KMS-11 (cell line): Measurements from ENCODE around the gene SLC24A3.

Experiments used
- H2AFZ ChIP-seq: fragments of 200-600 bp; sonication (generic); 2 replicates; pipeline ENCODE4 v1.6.1; 2016; ENCODE audit warnings: antibody characterized with exemption, mixed run types, low read depth
- H3K27ac ChIP-seq: fragments of 200-600 bp; sonication (generic); 2 replicates; pipeline ENCODE4 v1.6.1; 2016; ENCODE audit warnings: mild to moderate bottlenecking, mixed run types
- H3K27me3 ChIP-seq: fragments of 200-600 bp; sonication (generic); 2 replicates; pipeline ENCODE4 v1.6.1; 2017; ENCODE audit warnings: mild to moderate bottlenecking, low read depth, mixed run types, moderate library complexity; ENCODE audit not compliant: insufficient read depth
- H3K36me3 ChIP-seq: fragments of 200-600 bp; sonication (generic); 2 replicates; pipeline ENCODE4 v1.6.1; 2017; ENCODE audit warnings: mild to moderate bottlenecking, mixed run types; ENCODE audit not compliant: insufficient read depth
- H3K4me1 ChIP-seq: fragments of 200-600 bp; sonication (generic); 2 replicates; pipeline ENCODE4 v1.6.1; 2016; ENCODE audit warnings: mild to moderate bottlenecking, low read depth, mixed run types; ENCODE audit not compliant: poor library complexity, severe bottlenecking
- H3K4me2 ChIP-seq: fragments of 200-600 bp; sonication (generic); 2 replicates; pipeline ENCODE4 v1.7.0; 2016; ENCODE audit warnings: mild to moderate bottlenecking, mixed run types
- H3K4me3 ChIP-seq: fragments of 200-600 bp; sonication (generic); IDR thresholded peaks from 2 replicates; pipeline ENCODE4 v1.6.1; 2017; ENCODE audit warnings: low read depth, low read length, mixed read lengths; ENCODE audit not compliant: insufficient read depth
- H3K79me2 ChIP-seq: fragments of 200-600 bp; sonication (generic); 2 replicates; pipeline ENCODE4 v1.6.1; 2016; ENCODE audit warnings: low read depth, mixed run types; ENCODE audit not compliant: insufficient read depth
- H3K9ac ChIP-seq: fragments of 200-600 bp; sonication (generic); 2 replicates; pipeline ENCODE4 v1.6.1; 2016; ENCODE audit warnings: mild to moderate bottlenecking, mixed run types
- H4K20me1 ChIP-seq: fragments of 200-600 bp; sonication (generic); 2 replicates; pipeline ENCODE4 v1.6.1; 2016; ENCODE audit warnings: mild to moderate bottlenecking, mixed run types; ENCODE audit not compliant: insufficient read depth
- CTCF ChIP-seq: fragments of 200-600 bp; sonication (generic); conservative IDR thresholded peaks from 2 replicates; pipeline ENCODE4 v1.6.1; 2017; ENCODE audit warnings: low read depth, mild to moderate bottlenecking, antibody characterized with exemption, low read length, moderate library complexity, mixed read lengths

The SLC24A3 gene

DNA sequence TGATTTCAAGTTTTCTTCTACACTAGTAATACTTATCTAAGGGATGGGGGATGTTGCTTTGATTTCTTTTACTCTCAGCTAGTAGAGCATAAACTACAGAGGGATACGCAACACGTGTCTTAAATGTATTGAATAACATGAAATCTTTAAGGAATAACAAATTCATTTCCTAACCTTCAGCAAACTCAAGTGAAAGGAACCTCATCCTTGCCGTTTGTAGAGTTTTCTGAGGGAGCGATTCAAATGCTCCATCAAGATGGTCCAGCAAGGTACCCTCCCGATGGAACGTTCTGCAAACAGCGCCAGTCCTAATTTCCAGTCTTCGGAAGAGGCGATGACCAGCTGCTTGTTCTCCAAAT lies 450.2 kb downstream of the SLC24A3 start:
- H3K4me2 ChIP-seq: no peak overlapping the region
- no peaks in the 10 kb centered on the region for H4K20me1 ChIP-seq
- TF ChIP-seq CTCF: peak; percentile 21
- no peaks in the 10 kb centered on the region for H3K36me3 ChIP-seq
- H3K27me3 ChIP-seq: no peaks in the 10 kb centered on the region
- no peaks in the 10 kb centered on the region for H3K79me2 ChIP-seq
- no peak overlapping the region for H2AFZ ChIP-seq
- no peak overlapping the region for H3K27ac ChIP-seq
- no peak overlapping the region for H3K9ac ChIP-seq
- no peaks in the 10 kb centered on the region for H3K4me1 ChIP-seq
- no peak overlapping the region for H3K4me3 ChIP-seq

DNA sequence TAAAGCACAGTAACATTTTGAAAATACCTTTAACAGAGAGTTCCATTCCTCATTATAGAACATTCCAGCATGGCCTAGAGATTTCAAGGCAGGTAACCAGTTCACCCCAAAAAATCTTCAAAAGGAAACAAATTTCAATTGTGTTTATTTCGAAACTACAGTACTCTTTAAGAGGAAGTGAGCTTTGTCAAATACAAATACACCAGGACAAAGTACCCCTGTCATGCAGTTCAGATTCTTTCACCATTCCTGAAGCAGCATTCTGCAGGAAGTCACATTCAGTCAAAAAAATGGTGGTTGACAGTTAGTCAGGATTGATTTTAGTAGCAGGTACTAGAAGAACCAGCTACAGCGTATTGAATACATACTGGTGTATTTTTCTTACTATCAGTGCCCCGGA lies 456.0 kb downstream of the SLC24A3 start:
- no peak overlapping the region for H3K9ac ChIP-seq
- no peak overlapping the region for H2AFZ ChIP-seq
- no peak overlapping the region for H3K4me3 ChIP-seq
- no peak overlapping the region for H3K4me2 ChIP-seq
- no peak for TF ChIP-seq CTCF
- H3K36me3 ChIP-seq: no peaks in the 10 kb centered on the region
- no peaks in the 10 kb centered on the region for H3K27me3 ChIP-seq
- no peaks in the 10 kb centered on the region for H4K20me1 ChIP-seq
- H3K79me2 ChIP-seq: no peaks in the 10 kb centered on the region
- H3K27ac ChIP-seq: no peak overlapping the region
- H3K4me1 ChIP-seq: no peaks in the 10 kb centered on the region

DNA sequence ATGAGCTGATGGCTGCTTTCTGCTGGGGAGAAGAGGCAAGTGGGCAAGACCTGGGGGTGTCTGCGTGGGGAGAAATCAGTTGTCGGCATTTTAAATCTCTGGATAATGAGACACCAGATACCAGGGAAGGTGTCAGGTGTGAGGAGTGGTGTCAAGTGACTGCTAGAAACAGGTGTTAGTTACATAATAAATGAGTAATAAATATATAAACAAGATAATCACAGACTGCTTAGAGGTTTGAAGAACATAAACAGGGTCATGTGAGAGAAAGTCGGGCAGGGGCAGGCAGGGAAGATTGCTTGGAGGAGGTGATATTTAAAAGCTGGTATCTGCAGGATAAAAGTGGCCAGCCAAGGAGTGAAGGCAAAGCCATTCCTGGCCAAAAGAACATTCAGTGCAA lies 458.4 kb downstream of the SLC24A3 start:
- H3K4me2 ChIP-seq: no peak overlapping the region
- no peaks in the 10 kb centered on the region for H3K27me3 ChIP-seq
- H4K20me1 ChIP-seq: no peaks in the 10 kb centered on the region
- TF ChIP-seq CTCF: no peak
- no peak overlapping the region for H3K27ac ChIP-seq
- no peaks in the 10 kb centered on the region for H3K36me3 ChIP-seq
- no peak overlapping the region for H3K4me3 ChIP-seq
- no peaks in the 10 kb centered on the region for H3K79me2 ChIP-seq
- H2AFZ ChIP-seq: no peak overlapping the region
- H3K9ac ChIP-seq: no peak overlapping the region
- H3K4me1 ChIP-seq: no peaks in the 10 kb centered on the region

DNA sequence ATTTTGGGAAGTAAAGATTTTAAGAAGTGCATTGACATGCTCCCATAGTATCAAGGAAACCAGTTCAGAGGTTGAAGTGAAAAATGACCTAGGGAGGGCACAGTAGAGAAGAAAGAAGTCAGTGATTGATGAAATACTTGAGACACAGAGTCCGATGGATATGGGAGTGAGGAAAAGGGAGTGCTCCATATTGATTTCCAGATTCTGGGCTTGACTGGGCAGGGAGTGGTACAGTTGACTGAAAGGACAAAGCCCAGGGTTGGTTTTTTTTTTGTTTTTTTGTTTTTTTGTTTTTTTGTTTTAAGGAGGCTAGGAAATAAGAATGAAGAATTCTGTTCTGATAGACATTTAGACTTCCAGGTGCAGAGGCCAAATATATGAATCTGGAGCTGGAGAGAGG lies 458.9 kb downstream of the SLC24A3 start:
- Histone ChIP-seq H3K4me1 (no peaks in the 10 kb centered on the region), H3K27ac (no peak overlapping the region), H3K79me2 (no peaks in the 10 kb centered on the region), H3K4me2 (no peak overlapping the region), H3K36me3 (no peaks in the 10 kb centered on the region), H2AFZ (no peak overlapping the region), H3K27me3 (no peaks in the 10 kb centered on the region), H3K4me3 (no peak overlapping the region), H3K9ac (no peak overlapping the region), H4K20me1 (no peaks in the 10 kb centered on the region)
- no peak for TF ChIP-seq CTCF

DNA sequence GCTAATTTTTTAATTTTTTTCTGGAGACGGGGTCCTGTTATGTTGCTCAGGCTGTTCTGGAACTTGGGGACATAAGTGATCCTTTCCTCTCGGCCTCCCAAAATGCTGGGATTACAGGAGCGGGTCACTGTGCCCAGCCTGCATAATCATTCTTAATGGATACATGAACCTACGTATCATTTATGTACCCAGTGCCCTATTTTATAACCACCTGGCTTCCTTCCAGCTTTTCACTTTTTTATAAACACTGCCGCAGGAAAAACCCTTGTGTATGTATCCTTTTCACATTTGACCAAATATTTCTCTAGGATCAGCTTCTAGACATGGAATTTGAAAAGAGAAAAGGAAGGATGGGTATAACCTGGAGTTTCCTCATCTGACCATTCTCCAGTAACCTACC lies 460.1 kb downstream of the SLC24A3 start:
- no peak for TF ChIP-seq CTCF
- no peak overlapping the region for H3K9ac ChIP-seq
- H3K27me3 ChIP-seq: no peaks in the 10 kb centered on the region
- no peaks in the 10 kb centered on the region for H3K79me2 ChIP-seq
- no peaks in the 10 kb centered on the region for H3K36me3 ChIP-seq
- no peaks in the 10 kb centered on the region for H4K20me1 ChIP-seq
- no peak overlapping the region for H2AFZ ChIP-seq
- H3K4me3 ChIP-seq: no peak overlapping the region
- no peak overlapping the region for H3K4me2 ChIP-seq
- H3K4me1 ChIP-seq: no peaks in the 10 kb centered on the region
- no peak overlapping the region for H3K27ac ChIP-seq
